PC-9 (cell line): ENCODE results near the gene MARS2. TPM values are rescaled to one million over a fixed set of nuclear protein-coding genes. Genes with fewer than 3 reads are reported as not detected.

Source experiments
- BruUV-seq: library from RNA; stranded (reverse); fragments of 400-500 nt; replicated peaks from 2 replicates; lab custom pipeline; 2021; lab: Mats Ljungman, UMichigan
- CTCF ChIA-PET: fragments of 300-600 bp; sonication (Branson Sonifier 250); formaldehyde crosslinking; loops from one replicate; lab custom pipeline; 2022; ENCODE audit warnings: antibody characterized with exemption; lab: Charles Lee
- POLR2A ChIA-PET: fragments of 300-600 bp; sonication (Branson Sonifier 250); formaldehyde crosslinking; loops from one replicate; lab custom pipeline; 2022; ENCODE audit warnings: antibody characterized with exemption; ENCODE audit not compliant: unreplicated experiment; lab: Charles Lee
- DNase-seq, 2 experiments: peaks; one replicate each; pipeline versions ENCODE4 v3.0.0 to v3.0.0-alpha.2; 2015 to 2022; ENCODE audit warnings: mixed read lengths in 1 of 2
- H2AFZ ChIP-seq: fragments of 200-600 bp; sonication (generic); 2 replicates; pipeline ENCODE4 v1.8.1; 2017; ENCODE audit warnings: antibody characterized with exemption
- H3F3A ChIP-seq: fragments of 200-600 bp; sonication (generic); 2 replicates; pipeline ENCODE4 v1.8.1; 2017; ENCODE audit warnings: antibody characterized with exemption, mild to moderate bottlenecking, low read depth; ENCODE audit not compliant: insufficient read depth
- H3K27ac ChIP-seq: fragments of 200-600 bp; sonication (generic); 2 replicates; pipeline ENCODE4 v1.6.1; 2016; ENCODE audit warnings: mixed run types
- H3K27me3 ChIP-seq: fragments of 200-600 bp; sonication (generic); 2 replicates; pipeline ENCODE4 v1.6.1; 2016; ENCODE audit warnings: low read depth, mixed run types; ENCODE audit not compliant: insufficient read depth
- H3K36me3 ChIP-seq: fragments of 200-600 bp; sonication (generic); 2 replicates; pipeline ENCODE4 v1.6.1; 2016; ENCODE audit warnings: low read depth, mixed run types
- H3K4me1 ChIP-seq: fragments of 200-600 bp; sonication (generic); replicated peaks from 2 replicates; pipeline ENCODE4 v1.6.1; 2016; ENCODE audit warnings: mixed run types; ENCODE audit not compliant: insufficient read depth
- H3K4me2 ChIP-seq: fragments of 200-600 bp; sonication (generic); 2 replicates; pipeline ENCODE4 v1.6.1; 2017; ENCODE audit warnings: mixed run types
- H3K4me3 ChIP-seq: fragments of 200-600 bp; sonication (generic); 2 replicates; pipeline ENCODE4 v1.6.1; 2016; ENCODE audit warnings: mixed run types
- H3K79me2 ChIP-seq: fragments of 200-600 bp; sonication (generic); 2 replicates; pipeline ENCODE4 v1.6.1; 2017; ENCODE audit warnings: low read depth, mixed run types
- H3K9me2 ChIP-seq: fragments of 200-600 bp; sonication (generic); 2 replicates; pipeline ENCODE4 v1.8.1; 2017; ENCODE audit warnings: mild to moderate bottlenecking; ENCODE audit not compliant: insufficient read depth
- H3K9me3 ChIP-seq: fragments of 200-600 bp; sonication (generic); 2 replicates; pipeline ENCODE4 v1.8.1; 2016; ENCODE audit warnings: low read depth; ENCODE audit not compliant: insufficient read depth
- H4K20me1 ChIP-seq: fragments of 200-600 bp; sonication (generic); 2 replicates; pipeline ENCODE4 v1.8.1; 2017; ENCODE audit not compliant: insufficient read depth
- EZH2 ChIP-seq: fragments of 200-600 bp; sonication (generic); IDR thresholded peaks from 2 replicates; pipeline ENCODE4 v1.8.0; 2017; ENCODE audit warnings: antibody characterized with exemption, low read depth
- intact Hi-C: fragments of 100-400 bp; cut with micrococcal nuclease; formaldehyde crosslinking; loops from one replicate; pipeline ENCODE4 v1.10.0; 2022; ENCODE audit not compliant: unreplicated experiment
- total RNA-seq: library from RNA; stranded (reverse); gene quantifications from 2 replicates; pipeline ENCODE4 v1.2.3, GENCODE V29; 2021
- TF ChIP-seq, protein P1 (sequence below): fragments of 200-600 bp; sonication (generic); conservative IDR thresholded peaks from 2 replicates; pipeline ENCODE4 v1.6.1; 2017; ENCODE audit warnings: mixed run types, antibody characterized with exemption, mild to moderate bottlenecking, moderate library complexity

MARS2 gene
- total RNA-seq, 1 experiment from 2014 or later, result 5.1 TPM

DNA sequence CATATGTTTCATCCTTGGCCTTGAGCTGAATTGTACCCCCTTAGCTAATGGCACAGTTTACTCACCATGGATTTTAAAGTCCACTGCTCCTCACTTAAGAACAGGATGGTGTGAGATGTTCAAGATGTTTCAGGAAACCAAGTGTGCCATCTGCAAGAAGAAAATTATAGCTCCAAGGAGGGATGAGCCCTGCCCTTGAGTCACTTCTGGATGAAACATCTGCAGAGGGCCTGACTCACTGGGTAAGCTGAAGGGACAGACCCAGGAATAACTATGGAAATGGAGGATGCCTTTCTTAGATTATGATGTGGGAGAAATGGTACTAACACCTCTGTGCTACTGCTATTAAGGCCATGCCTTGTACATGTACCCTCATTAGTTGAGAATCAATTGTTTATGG lies 6.4 kb downstream of the MARS2 start:
- H3K36me3 ChIP-seq, result peaks cover 28% of the 10 kb centered on the region
- TF ChIP-seq, protein P1, sequence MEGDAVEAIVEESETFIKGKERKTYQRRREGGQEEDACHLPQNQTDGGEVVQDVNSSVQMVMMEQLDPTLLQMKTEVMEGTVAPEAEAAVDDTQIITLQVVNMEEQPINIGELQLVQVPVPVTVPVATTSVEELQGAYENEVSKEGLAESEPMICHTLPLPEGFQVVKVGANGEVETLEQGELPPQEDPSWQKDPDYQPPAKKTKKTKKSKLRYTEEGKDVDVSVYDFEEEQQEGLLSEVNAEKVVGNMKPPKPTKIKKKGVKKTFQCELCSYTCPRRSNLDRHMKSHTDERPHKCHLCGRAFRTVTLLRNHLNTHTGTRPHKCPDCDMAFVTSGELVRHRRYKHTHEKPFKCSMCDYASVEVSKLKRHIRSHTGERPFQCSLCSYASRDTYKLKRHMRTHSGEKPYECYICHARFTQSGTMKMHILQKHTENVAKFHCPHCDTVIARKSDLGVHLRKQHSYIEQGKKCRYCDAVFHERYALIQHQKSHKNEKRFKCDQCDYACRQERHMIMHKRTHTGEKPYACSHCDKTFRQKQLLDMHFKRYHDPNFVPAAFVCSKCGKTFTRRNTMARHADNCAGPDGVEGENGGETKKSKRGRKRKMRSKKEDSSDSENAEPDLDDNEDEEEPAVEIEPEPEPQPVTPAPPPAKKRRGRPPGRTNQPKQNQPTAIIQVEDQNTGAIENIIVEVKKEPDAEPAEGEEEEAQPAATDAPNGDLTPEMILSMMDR, result no peak
- TF ChIP-seq EZH2, result no peak
- peaks cover 15% of the 10 kb centered on the region for H4K20me1 ChIP-seq
- no peak overlapping the region for H3K27ac ChIP-seq
- DNase-seq, result no peak
- peaks cover 42% of the 10 kb centered on the region for H3K79me2 ChIP-seq
- H3K4me3 ChIP-seq, result no peak overlapping the region
- no peak overlapping the region for H2AFZ ChIP-seq
- H3K27me3 ChIP-seq, result no peaks in the 10 kb centered on the region
- no peaks in the 10 kb centered on the region for H3K9me3 ChIP-seq
- intact Hi-C loops, result no loop called here
- peaks cover 15% of the 10 kb centered on the region for H3K4me1 ChIP-seq
- ChIA-PET CTCF (no interaction called here), POLR2A (no interaction called here)
- H3K9me2 ChIP-seq, result no peaks in the 10 kb centered on the region
- BruUV-seq, result no TSS peak
- no peaks in the 10 kb centered on the region; the same call in 1 of the 2 replicates for H3F3A ChIP-seq
- no peak overlapping the region for H3K4me2 ChIP-seq

DNA sequence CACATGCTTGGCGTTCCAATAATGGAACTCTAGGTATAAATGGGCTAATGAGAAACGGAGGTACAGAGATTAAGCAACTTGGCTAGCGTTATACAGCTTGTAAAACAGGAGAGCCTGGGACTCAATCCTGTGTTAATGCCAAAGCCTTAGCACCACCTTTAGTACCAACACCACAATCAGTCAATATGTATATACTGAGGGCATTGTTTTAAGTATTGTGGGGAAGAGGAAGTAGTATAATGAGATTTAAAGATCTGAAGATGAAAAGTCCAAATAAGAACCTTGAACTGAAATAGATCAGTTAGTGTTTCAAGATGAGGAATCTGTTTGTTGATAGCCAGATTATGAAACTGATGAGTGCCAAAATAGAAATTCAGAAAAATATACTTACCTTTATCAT lies 8.1 kb downstream of the MARS2 start:
- peaks cover 8% of the 10 kb centered on the region for H3K4me1 ChIP-seq
- POLR2A ChIA-PET, result no interaction called here

DNA sequence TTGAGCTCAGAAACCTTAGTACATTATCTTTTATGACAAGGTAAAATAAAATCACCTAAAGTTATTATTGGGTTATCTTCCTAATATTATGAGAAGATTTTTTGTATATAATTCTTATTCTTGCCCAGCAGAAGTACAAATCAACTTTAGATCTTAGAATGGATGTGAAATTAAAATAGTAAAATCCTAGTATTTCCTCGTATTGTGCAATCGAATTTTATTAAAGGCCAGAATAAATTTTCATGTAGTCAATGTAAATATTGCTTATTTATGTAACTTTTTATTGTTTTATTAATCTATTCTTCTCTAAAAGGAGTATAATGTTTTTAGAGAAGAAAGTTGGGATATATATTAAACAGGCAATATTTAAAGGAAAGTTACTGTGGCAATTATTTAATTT lies 12.7 kb downstream of the MARS2 start:
- H3F3A ChIP-seq, result no peaks in the 10 kb centered on the region
- H2AFZ ChIP-seq, result no peak overlapping the region
- no peaks in the 10 kb centered on the region for H4K20me1 ChIP-seq
- H3K27me3 ChIP-seq, result no peaks in the 10 kb centered on the region
- BruUV-seq, result no TSS peak
- H3K9me3 ChIP-seq, result no peaks in the 10 kb centered on the region
- no peaks in the 10 kb centered on the region for H3K79me2 ChIP-seq
- CTCF ChIA-PET, result interaction anchor here (0.7 kb wide), 1 partner anchor 12 kb away, joined by 8 read pairs; no protein-coding TSS in a partner anchor
- POLR2A ChIA-PET, result no interaction called here
- intact Hi-C loops, result no loop called here
- no peak for TF ChIP-seq EZH2
- TF ChIP-seq, protein P1, result no peak
- DNase-seq, result no peak
- H3K27ac ChIP-seq, result no peak overlapping the region
- H3K4me3 ChIP-seq, result no peak overlapping the region
- peaks cover 5% of the 10 kb centered on the region; the same call in 1 of the 2 replicates for H3K36me3 ChIP-seq
- H3K9me2 ChIP-seq, result no peaks in the 10 kb centered on the region
- H3K4me1 ChIP-seq, result no peaks in the 10 kb centered on the region
- H3K4me2 ChIP-seq, result no peak overlapping the region

More for the DNA sequence above, 8.1 kb downstream of the MARS2 start:
- no peak overlapping the region for H2AFZ ChIP-seq
- BruUV-seq, result no TSS peak
- H3F3A ChIP-seq, result no peaks in the 10 kb centered on the region
- CTCF ChIA-PET, result no interaction called here
- H3K27ac ChIP-seq, result no peak overlapping the region
- H3K4me3 ChIP-seq, result no peak overlapping the region
- H3K9me3 ChIP-seq, result no peaks in the 10 kb centered on the region
- H3K36me3 ChIP-seq, result peaks cover 28% of the 10 kb centered on the region
- intact Hi-C loops, result no loop called here
- H3K9me2 ChIP-seq, result no peaks in the 10 kb centered on the region
- H3K4me2 ChIP-seq, result no peak overlapping the region
- H3K79me2 ChIP-seq, result peaks cover 25% of the 10 kb centered on the region
- H3K27me3 ChIP-seq, result no peaks in the 10 kb centered on the region
- peaks cover 8% of the 10 kb centered on the region; the same call in 1 of the 2 replicates for H4K20me1 ChIP-seq
- no peak for TF ChIP-seq EZH2
- TF ChIP-seq, protein P1, result no peak
- DNase-seq, result no peak
